ENCODE data around the gene ABTB1.
"Not testable (repeated sequence)": the region's sequence is repeated elsewhere in the genome, so short reads cannot be mapped to it uniquely, and the experiment has no call there.

Gene ABTB1

DNA sequence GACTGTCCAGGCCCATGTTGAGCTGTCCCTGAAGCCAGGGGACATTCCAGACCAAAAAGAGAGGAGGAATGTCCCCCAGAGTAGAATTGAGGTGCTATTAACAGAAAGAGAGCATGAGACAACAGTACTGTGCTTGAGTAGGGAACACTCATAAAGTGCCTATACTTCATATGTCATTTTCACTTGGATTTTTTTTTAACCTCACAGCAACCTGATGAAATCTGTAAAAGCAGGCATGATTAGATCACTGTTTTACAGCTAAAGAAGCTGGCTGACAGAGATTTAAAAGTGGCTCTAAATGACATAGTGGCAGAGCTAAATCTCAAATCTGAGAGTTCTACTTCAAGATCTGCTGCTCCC lies 24.9 kb upstream of the ABTB1 start:
- no peak for DNase-seq (ENCODE audit: low read depth in 3 of 3)

- no peak for DNase-seq (ENCODE audit: low read depth in 3 of 3)
Measured at GRCh38 chr3:127650236-127650635, 22.5 kb upstream of the ABTB1 start.

DNA sequence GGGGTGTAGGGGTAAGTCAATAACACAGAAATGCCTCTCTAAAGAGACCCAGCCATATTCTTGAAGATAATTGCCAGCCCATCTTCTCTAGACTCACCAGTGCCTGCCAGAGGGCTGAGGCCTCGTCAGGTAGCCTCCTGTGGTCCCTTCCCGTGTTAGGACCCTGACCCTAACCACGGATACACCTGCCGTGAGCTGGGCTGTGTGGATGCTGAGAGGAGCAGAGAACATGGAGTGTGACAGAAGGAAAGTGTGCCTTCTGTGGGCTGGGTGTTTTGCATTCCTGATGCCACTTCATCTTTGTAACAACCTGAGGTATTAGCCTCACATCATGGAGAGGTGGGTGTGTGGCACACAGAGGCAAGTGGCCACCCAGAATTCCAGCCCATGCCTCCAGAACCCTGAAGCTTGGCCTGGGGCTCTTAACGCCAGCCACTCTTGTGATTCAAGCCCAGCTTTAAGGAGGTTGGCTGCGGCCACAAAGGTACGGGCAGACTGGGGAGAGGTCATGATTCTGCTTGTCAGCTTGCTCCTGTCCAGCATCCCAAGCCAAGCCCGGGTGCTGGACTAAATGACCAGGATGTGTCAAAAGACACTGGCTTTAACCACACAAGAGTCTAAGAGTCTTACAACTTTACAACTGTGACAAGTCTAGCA lies 21.1 kb upstream of the ABTB1 start:
- no peak for DNase-seq (ENCODE audit: low read depth in 3 of 3)

DNA sequence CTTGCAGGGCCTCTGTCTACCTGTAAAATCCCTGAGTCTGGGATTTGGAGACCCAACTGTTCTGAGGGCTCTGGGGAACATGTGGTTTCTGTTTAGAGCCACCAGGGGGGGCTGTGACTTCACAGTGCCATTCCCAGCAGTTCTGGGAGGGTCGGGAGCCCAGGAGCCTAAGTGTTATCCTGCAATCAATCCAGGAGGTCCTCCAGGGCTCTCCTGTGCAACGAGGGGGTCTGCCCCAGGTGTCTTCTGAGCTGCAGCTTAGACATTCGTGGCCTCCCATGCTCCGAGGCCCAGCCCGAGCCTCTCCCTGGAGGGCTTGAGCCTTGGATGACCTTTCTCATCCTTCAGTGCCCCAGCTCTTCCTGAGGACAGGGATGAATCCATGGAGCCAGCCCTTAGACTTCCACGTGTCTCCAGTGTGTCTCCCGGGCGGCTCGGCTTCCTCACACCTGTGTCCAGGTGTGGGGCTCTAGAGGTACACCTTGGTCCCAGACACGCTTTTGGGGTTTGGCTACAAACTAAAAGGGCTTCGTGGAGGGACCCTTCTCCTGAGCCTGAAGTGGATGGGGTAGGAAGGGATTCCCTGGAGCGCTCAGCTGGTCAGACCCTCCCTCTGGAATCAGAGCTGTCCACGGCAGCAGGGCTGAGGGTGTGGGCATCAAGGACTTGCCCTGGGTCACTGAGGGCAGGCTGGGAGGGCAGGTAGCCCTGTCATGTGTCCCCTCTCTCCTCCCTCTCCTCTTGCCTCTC lies 20.3 kb upstream of the ABTB1 start:
- DNase-seq (ENCODE audit: low read depth in 3 of 3): no peak

DNA sequence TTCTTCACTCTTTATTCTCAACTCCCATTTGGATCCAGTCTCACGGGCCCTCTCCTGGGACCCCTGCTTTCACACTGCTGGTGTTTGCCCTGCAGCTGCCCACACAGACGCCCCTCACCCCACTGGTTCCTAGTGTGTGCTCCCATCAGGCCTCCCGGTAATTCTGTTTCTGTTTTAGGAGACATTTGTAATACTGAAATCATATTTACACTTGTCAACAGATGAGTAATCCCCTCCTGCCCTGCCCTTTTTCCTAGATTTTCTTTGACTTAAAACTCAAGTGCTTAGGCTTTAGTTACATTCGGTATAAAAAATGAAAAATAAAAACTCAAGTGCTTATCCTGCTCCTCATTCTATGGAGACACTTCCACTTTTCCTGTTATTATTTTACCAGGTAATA lies 18.4 kb upstream of the ABTB1 start:
- no peak for DNase-seq (ENCODE audit: low read depth in 3 of 3)

GRCh38 chr3:127654993-127655392 lies 17.8 kb upstream of the ABTB1 start:
- DNase-seq (ENCODE audit: low read depth in 3 of 3): not testable (repeated sequence)

GRCh38 chr3:127655641-127656040 lies 17.1 kb upstream of the ABTB1 start:
- no peak for DNase-seq (ENCODE audit: low read depth in 3 of 3)

DNA sequence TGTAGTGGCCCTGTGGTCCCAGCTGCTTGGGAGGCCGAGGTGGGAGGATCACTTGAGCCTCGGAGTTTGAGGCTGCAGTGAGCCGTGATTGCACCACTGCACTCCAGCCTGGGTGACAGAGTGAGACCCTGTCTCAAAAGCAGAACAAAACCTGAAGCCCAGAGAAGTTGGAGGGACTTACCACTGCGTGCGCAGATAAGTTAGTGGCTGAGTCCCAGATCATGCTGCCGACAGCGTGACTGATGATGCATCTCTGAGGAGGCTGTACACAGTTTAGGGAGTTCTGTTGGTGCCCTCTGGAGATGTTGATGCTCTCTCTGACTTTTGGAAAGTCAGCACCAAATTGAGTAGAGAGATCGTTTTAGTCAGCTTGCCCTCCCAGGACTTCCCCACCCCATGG lies 15.8 kb upstream of the ABTB1 start:
- DNase-seq (ENCODE audit: low read depth in 3 of 3): no peak

DNA sequence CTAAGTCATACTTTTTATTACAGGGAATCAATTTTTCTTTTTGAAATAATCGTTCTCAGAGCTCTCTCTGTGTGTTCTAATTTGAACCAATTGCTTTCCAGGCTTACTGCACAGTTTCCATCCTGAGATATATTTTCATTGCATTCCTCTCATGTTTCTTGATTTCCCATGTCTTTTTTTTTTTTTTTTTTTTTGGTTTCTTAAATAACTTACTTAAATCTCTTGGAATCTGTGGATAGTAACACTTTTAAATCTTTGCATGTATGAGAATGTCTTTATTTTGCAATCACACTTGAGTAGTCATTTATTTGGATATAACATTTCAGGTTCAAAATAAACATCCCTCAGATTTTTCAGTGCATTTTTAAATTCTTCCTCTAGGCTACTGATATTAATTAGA lies 14.5 kb upstream of the ABTB1 start:
- DNase-seq (ENCODE audit: low read depth in 3 of 3): no peak

DNA sequence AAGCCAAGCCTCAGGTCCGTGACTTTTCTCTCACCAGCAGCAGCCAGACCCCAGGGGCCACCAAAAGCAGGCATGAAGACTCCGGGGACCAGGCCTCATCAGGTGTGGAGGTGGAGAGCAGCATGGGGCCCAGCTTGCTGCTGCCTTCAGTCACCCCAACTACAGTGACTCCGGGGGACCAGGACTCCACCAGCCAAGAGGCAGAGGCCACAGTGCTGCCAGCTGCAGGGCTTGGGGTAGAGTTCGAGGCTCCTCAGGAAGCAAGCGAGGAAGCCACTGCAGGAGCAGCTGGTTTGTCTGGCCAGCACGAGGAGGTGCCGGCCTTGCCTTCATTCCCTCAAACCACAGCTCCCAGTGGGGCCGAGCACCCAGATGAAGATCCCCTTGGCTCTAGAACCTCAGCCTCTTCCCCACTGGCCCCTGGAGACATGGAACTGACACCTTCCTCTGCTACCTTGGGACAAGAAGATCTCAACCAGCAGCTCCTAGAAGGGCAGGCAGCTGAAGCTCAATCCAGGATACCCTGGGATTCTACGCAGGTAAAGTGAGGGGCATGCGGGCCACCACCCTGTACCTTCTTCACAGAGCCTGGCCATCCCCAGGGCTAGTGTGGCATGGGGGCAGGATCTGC lies 12.0 kb upstream of the ABTB1 start:
- no peak for DNase-seq (ENCODE audit: low read depth in 3 of 3)

DNA sequence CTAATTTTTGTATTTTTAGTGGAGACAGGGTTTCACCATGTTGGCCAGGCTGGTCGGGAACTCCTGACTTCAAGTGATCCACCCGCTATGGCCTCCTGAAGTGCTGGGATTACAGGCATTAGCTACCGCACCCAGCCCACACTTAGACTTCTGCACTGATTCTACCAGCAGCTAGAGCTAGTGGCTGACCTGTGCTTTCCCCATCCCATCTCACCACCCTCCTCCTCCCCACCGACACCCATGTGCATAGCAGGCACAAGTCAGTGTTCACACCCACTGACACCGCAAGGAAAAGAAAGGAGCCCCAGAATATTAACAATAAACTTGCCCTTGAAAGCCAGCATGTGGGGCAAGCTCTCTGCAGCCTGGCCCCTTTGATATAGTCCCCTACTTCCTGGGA lies 11.2 kb upstream of the ABTB1 start:
- no peak for DNase-seq (ENCODE audit: low read depth in 3 of 3)

- DNase-seq (ENCODE audit: low read depth in 3 of 3): no peak
Measured at GRCh38 chr3:127662001-127662469, 10.7 kb upstream of the ABTB1 start.

- no peak for DNase-seq (ENCODE audit: low read depth in 3 of 3)
Measured at GRCh38 chr3:127663151-127663550, 9.6 kb upstream of the ABTB1 start.

DNA sequence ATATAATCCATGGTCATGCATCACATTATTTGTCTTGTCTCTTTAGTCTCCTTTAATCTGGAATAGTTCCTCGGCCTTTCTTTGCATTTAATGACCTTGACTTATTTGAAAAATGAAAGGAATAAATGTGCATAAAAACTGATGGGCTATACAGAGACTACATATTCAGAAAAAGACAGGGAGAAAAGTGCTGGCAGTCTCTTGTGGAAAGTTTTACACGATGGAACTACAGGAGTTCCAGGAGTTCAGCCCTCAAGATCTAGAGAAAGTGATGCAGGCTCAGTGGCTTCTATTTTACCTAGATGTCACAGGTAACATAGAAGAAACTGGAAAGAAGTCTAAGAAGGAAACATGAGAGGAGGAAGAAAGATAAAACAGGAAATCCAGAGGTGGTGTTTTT lies 7.6 kb upstream of the ABTB1 start:
- DNase-seq (ENCODE audit: low read depth in 3 of 3): no peak

DNA sequence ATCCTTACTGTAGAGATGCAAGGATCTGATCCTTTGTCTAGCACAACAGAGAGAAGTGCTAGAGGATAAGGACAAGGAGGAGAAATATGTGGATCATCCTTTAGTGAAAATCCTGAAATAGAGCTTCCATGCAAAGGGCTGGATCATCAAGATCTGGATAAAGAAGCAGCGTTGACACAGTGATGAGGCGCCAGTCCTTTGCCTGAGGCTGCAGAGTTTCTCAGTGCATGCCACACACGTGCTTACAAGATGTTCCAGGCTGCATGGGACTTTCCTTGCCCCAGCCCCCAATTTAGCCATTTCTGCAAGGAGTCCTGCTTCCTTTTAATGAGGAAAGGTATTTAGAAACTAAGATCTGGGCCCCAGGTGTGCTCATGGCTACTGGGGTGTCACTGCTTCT lies 7.2 kb upstream of the ABTB1 start:
- DNase-seq (ENCODE audit: low read depth in 3 of 3): no peak

- DNase-seq (ENCODE audit: low read depth in 3 of 3): no peak
Measured at GRCh38 chr3:127666676-127667075, 6.1 kb upstream of the ABTB1 start.

- DNase-seq (ENCODE audit: low read depth in 3 of 3): no peak
Measured at GRCh38 chr3:127667119-127667681, 5.6 kb upstream of the ABTB1 start.

DNA sequence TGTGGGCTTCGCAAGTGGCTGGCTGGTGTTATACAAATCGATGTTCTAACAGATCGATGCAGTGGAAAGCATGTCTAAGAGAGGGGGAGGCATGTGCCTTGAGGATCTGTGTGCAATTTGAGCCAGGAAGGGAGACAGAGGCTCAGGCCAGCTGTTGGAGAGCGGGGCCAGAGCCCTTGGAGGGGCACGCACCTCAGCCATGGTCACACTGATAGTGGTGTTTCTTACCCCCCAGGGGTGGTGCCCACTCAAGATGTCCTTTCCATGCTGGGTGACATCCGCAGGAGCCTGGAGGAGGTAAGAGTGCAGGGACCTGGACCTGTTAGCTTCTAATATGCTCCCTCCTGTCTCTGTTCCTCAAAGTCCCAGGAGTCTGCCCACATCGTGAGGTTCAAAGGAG lies 3.8 kb upstream of the ABTB1 start:
- no peak for DNase-seq (ENCODE audit: low read depth in 3 of 3)

GRCh38 chr3:127669541-127670228 lies 3.1 kb upstream of the ABTB1 start:
- no peak for DNase-seq (ENCODE audit: low read depth in 3 of 3)

DNA sequence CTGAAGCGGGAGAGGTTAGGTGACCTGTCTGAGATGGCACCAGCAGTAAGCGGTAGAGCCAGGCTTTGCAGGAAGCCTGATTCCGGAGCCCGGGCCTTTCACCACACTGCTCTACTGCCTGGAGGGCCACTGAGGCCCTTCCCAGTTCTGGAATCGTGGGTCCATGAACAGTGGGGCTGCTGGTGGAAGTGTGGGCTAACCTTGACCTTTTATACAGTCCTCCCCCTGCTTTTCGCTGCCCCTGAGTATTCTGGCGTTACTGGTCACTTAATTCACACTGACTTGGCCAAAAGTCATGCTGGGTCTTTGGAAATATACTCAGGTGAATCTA lies 2.6 kb upstream of the ABTB1 start:
- DNase-seq (ENCODE audit: low read depth in 3 of 3): no peak

- no peak for DNase-seq (ENCODE audit: low read depth in 3 of 3)
Measured at GRCh38 chr3:127670761-127671522, 1.8 kb upstream of the ABTB1 start.

Measured in stimulated activated CD4-positive, alpha-beta T cell treated with anti-CD3 and anti-CD28 coated beads, TNF-alpha, amount 100 ng/mL, for 48 hours (primary cell).